Measurements from ENCODE around the gene VSIR. TPM values are rescaled to one million over a fixed set of nuclear protein-coding genes. Genes with fewer than 3 reads are reported as not detected.

Gene VSIR
- total RNA-seq, 1 donor from 2014 or later: 115 TPM

DNA sequence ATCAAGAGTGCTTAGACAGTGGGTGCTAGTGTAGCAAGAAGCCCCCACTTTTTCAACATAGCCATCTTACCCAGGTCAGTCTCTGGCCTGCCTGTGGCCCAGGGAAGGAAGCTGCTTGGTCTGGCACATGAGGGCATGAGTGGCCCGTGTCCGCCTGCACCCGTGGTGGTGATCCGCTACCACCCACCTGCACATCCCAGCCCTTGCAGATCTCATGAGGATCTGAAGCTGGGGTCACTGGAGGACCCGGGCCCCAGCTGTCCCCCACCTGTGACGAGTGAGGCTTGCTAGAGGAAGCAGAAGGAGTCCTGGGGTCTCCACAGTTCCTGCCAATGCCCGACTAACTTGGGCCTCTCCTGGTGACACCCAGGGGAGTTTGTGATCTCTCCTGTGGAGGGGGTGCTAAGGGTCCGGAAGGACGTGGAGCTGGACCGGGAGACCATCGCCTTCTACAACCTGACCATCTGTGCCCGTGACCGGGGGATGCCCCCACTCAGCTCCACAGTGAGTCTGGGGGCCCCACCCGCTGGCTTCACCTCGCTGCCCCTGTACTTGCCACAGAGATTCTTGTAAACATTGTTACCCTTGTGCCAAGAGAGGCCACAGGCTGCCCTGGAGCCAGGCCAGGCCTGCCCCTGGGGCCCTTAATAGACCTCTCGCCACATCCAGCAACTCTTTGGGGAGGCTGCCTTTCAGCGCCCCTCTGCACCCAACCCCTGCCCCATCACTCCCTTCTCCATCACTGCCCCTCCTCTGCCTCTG lies 10.8 kb upstream of the VSIR start:
- H3K9me3 Mint-ChIP-seq: no peaks in the 10 kb centered on the region
- peaks cover 7% of the 10 kb centered on the region for H3K27me3 Mint-ChIP-seq (ENCODE audit: insufficient read depth)
- no peak overlapping the region for H3K27ac Mint-ChIP-seq
- DNase-seq (ENCODE audit: low spot score): no peak
- intact Hi-C loops (cut with micrococcal nuclease): no loop called here
- H3K4me1 Mint-ChIP-seq (ENCODE audit: low read depth): peaks cover 15% of the 10 kb centered on the region
- no peaks in the 10 kb centered on the region for H3K36me3 Mint-ChIP-seq (ENCODE audit: low read depth)
- no peak overlapping the region for H3K4me3 Mint-ChIP-seq

DNA sequence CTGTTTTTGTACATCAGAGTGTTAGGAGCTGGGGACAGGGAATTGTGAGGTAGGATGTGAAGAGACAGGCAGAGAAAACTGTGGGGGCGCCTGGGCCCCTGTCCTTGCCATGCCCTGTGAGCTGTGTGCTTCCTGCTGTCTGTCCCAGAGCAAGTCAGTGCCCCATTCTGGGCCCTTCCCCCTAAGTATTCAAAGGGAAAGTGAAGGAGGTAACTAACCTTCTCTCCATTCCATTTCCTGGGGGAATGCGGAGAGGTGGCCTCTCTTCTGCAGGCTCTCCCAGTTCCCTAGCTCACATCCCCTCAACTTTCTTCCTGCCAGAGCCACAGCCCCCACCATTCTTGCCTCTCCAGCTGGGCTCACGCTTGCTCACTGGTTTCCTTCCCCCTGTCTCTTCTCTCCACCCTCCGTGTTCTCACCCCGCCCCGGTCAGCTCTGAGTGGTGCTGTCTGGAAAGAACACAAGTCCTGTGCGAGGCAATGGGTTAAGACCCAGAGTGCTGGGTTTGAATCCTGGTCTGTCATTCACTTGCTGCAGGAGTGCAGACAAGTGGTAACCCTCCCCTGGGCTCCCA lies 9.7 kb upstream of the VSIR start:
- intact Hi-C loops (cut with micrococcal nuclease): no loop called here
- no peaks in the 10 kb centered on the region for H3K36me3 Mint-ChIP-seq (ENCODE audit: low read depth)
- peaks cover 7% of the 10 kb centered on the region for H3K27me3 Mint-ChIP-seq (ENCODE audit: insufficient read depth)
- H3K4me3 Mint-ChIP-seq: no peak overlapping the region
- peaks cover 15% of the 10 kb centered on the region for H3K4me1 Mint-ChIP-seq (ENCODE audit: low read depth)
- no peak overlapping the region for H3K27ac Mint-ChIP-seq
- H3K9me3 Mint-ChIP-seq: no peaks in the 10 kb centered on the region
- DNase-seq (ENCODE audit: low spot score): no peak

DNA sequence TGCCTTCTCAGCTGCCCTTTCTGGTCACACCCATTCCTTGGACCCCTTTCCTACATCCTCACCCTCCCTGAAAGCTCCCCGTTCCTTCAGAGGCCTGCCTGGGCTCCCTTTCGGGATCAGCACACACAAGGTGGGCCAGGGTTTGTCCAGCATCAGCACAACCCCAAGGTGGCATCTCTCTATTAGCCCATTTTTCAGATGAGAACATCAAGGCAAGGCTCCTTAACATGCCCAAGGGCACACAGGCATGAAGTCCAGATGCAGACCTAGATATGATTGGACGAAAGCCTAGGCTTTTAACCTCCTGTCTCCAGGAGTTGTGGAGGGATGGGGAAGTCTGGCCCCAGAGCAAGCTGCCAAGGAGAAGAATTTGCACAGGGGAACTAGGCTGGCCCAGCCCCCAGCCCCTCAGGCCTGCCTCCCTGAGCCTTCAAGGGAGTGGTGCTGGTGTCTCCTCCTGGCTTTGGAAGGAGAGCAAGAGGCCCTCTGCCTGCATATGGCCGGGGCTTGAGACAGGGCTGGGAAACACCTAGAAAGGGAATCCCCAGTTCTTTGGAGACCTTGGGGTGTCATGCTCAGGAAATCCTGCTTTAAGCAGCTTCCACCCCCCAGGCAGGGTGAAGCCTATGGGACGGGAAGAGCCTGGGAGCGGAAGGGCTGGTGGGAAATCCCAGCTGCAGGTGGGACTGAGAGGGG lies 9.0 kb upstream of the VSIR start:
- Mint-ChIP-seq H3K4me1 (ENCODE audit: low read depth) (peaks cover 15% of the 10 kb centered on the region), H3K4me3 (no peak overlapping the region), H3K27me3 (ENCODE audit: insufficient read depth) (peaks cover 7% of the 10 kb centered on the region), H3K36me3 (ENCODE audit: low read depth) (no peaks in the 10 kb centered on the region), H3K9me3 (peaks cover 2% of the 10 kb centered on the region), H3K27ac (no peak overlapping the region)
- DNase-seq (ENCODE audit: low spot score): no peak
- intact Hi-C loops (cut with micrococcal nuclease): no loop called here

DNA sequence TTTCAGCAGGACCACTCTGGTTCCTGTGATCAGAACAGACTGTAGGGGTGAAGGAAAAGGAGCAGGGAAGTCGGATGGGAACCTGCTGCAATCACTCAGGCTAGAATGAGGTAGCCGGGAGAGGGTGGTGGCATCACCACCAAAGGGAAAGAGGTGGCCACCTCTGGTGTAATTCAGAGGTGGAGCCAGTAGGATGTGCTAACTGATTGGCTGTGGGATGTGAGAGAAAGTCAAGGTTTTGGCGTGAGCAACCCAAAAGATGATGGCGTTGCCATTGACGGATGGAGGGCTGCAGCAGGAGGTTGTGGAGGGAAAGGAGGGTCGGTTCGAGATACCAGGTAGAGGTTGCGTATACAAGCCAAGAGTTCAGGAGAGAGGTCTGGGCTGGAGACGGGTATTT lies 7.4 kb upstream of the VSIR start:
- intact Hi-C loops (cut with micrococcal nuclease): no loop called here
- Mint-ChIP-seq H3K27ac (no peak overlapping the region), H3K9me3 (peaks cover 3% of the 10 kb centered on the region), H3K36me3 (ENCODE audit: low read depth) (no peaks in the 10 kb centered on the region), H3K27me3 (ENCODE audit: insufficient read depth) (peaks cover 7% of the 10 kb centered on the region), H3K4me1 (ENCODE audit: low read depth) (peaks cover 26% of the 10 kb centered on the region), H3K4me3 (no peak overlapping the region)
- no peak for DNase-seq (ENCODE audit: low spot score)

DNA sequence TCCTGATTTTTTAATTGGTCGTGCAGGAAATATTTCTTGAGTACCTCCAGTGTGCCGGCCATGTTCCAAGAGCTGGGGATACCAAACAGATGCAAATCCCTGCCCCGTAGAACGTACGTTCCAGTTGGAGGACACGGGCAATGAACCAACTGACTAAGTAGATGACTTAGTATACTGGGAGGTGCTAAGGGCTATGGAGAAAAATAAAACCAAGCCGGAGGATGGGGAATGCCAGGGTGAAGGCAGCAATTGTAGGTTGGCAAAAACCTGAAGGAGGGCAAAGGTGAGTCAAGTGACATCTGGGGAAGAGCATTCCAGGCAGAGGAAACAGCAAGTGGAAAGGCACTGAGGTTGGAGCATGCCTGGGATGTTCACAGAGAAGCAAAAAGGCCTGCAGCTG lies 6.8 kb upstream of the VSIR start:
- Mint-ChIP-seq H3K9me3 (peaks cover 3% of the 10 kb centered on the region), H3K27me3 (ENCODE audit: insufficient read depth) (peaks cover 7% of the 10 kb centered on the region), H3K4me1 (ENCODE audit: low read depth) (peaks cover 32% of the 10 kb centered on the region), H3K27ac (no peak overlapping the region), H3K36me3 (ENCODE audit: low read depth) (no peaks in the 10 kb centered on the region), H3K4me3 (no peak overlapping the region)
- DNase-seq (ENCODE audit: low spot score): no peak
- intact Hi-C loops (cut with micrococcal nuclease): no loop called here

DNA sequence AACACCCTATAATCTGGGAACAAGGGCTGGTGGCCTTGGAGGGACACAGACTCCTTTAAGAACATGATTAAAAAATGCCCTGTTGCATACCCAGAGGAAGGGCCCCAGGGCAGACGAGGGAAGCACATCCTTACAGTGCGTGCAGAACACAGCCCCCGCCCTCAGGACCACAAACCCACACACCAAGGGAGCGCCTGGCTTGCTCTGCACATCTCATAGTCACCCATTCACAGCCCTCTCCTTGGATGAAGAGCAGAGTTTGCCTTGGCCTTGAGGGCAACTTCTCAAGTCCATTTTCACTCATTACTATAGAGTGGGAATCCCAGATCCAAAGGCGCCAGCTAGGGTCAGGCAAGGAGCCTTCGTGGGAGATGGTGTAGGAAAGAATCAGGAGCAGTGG lies 6.3 kb upstream of the VSIR start:
- Mint-ChIP-seq H3K4me1 (ENCODE audit: low read depth) (peaks cover 35% of the 10 kb centered on the region), H3K27ac (no peak overlapping the region), H3K9me3 (peaks cover 3% of the 10 kb centered on the region), H3K4me3 (no peak overlapping the region), H3K27me3 (ENCODE audit: insufficient read depth) (peaks cover 7% of the 10 kb centered on the region), H3K36me3 (ENCODE audit: low read depth) (no peaks in the 10 kb centered on the region)
- no peak for DNase-seq (ENCODE audit: low spot score)
- intact Hi-C loops (cut with micrococcal nuclease): loop anchor here (10.0 kb wide), 1 partner anchor 305 kb away; the partner anchor contains the start of gene SPOCK2

DNA sequence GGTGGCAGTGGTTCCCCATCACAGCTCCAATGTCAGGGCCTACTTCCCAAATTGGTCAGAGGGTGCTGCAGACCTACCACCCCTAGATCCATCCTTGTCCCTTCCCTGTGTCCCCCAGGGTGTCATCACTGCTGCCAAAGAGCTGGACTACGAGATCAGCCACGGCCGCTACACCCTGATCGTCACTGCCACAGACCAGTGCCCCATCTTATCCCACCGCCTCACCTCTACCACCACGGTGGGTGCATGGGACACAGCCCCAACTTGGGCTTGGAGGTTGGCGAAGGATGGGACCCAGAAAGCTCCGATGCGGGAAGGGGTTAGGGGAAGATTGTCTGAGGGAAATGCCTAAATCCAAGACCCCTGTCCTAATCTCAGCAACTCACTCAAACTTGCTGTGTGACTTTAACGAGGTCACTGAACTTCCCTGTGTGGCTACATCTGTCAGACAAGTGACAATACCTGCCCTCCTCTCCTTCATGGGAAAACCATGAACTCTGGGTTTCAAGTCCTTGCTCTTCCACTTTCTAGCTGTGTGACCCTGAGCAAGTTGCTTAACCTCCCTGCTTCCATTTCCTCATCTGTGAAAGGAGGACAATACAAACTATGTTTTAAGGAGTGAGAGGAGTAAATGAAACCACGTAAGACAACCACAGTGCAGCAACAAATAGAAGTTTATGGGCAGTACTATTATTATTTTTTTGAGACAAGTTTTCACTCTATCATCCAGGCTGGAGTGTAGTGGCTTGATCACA lies 4.9 kb upstream of the VSIR start:
- H3K9me3 Mint-ChIP-seq: peaks cover 3% of the 10 kb centered on the region
- H3K27me3 Mint-ChIP-seq (ENCODE audit: insufficient read depth): peaks cover 4% of the 10 kb centered on the region
- H3K4me1 Mint-ChIP-seq (ENCODE audit: low read depth): peaks cover 46% of the 10 kb centered on the region
- no peak for DNase-seq (ENCODE audit: low spot score)
- no peak overlapping the region for H3K4me3 Mint-ChIP-seq
- intact Hi-C loops (cut with micrococcal nuclease): loop anchor here (10.0 kb wide), 1 partner anchor 307 kb away; the partner anchor contains the start of gene SPOCK2
- no peak overlapping the region for H3K27ac Mint-ChIP-seq
- H3K36me3 Mint-ChIP-seq (ENCODE audit: low read depth): no peaks in the 10 kb centered on the region

DNA sequence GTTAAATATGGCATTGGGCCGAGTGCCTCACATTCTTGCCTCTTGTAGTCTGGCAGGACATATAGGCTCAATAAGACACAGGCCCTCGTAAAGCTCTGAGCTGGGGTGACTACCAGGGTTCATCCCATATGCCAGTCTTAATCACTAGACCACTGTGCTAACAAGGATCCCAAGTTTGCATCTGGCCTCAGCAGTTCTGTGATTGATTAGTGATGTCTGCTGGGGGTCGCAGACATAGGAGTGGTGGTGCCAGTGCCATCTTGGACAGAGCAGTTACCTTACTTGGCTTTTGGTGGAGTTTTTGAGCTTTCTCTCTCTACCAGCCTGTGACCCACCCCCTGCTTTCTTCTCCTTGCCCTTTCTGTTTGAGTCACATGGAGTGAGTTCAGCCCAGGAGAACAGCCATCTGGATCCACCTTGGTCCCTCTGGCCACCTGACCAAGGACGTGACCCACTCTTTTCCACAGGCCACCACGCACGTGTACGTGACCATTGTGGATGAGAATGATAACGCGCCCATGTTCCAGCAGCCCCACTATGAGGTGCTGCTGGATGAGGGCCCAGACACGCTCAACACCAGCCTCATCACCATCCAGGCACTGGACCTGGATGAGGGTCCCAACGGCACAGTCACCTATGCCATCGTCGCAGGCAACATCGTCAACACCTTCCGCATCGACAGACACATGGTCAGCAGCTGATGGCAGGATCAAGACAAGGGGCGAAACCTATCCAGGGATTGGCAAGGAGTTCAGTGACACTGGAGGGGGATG lies 4.1 kb upstream of the VSIR start:
- Mint-ChIP-seq H3K4me1 (ENCODE audit: low read depth) (peaks cover 37% of the 10 kb centered on the region), H3K4me3 (no peak overlapping the region), H3K27me3 (ENCODE audit: insufficient read depth) (peaks cover 1% of the 10 kb centered on the region), H3K27ac (no peak overlapping the region), H3K36me3 (ENCODE audit: low read depth) (no peaks in the 10 kb centered on the region), H3K9me3 (peaks cover 3% of the 10 kb centered on the region)
- no peak for DNase-seq (ENCODE audit: low spot score)
- intact Hi-C loops (cut with micrococcal nuclease): loop anchor here (10.0 kb wide), 1 partner anchor 307 kb away; the partner anchor contains the start of gene SPOCK2

DNA sequence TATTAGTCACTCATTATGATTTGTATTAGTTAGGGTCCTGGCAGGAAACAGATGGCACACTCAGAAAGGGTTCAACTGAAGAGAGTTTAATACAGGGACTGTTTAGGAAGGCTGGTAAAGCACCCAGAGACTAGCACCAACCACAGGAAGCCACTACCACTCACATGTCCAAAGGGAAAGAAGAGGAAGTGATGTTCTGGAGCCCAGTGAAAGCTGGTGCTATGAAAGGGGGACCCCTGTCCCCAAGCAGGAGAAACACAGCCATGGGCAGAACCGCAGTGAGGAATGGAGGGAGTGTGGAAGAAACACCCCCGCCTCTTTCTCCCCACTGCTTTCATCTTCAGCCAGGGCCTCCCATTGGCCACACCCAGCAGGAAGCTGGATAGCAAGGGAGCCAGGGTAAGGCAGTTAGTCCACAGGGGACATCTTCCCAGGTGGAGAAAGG lies 3.2 kb upstream of the VSIR start:
- H3K36me3 Mint-ChIP-seq (ENCODE audit: low read depth): no peaks in the 10 kb centered on the region
- peaks cover 3% of the 10 kb centered on the region for H3K9me3 Mint-ChIP-seq
- no peak for DNase-seq (ENCODE audit: low spot score)
- H3K27ac Mint-ChIP-seq: no peak overlapping the region
- intact Hi-C loops (cut with micrococcal nuclease): loop anchor here (10.0 kb wide), 1 partner anchor 308 kb away; the partner anchor contains the start of gene SPOCK2
- H3K27me3 Mint-ChIP-seq (ENCODE audit: insufficient read depth): peaks cover 1% of the 10 kb centered on the region
- H3K4me3 Mint-ChIP-seq: no peak overlapping the region
- peaks cover 46% of the 10 kb centered on the region for H3K4me1 Mint-ChIP-seq (ENCODE audit: low read depth)

DNA sequence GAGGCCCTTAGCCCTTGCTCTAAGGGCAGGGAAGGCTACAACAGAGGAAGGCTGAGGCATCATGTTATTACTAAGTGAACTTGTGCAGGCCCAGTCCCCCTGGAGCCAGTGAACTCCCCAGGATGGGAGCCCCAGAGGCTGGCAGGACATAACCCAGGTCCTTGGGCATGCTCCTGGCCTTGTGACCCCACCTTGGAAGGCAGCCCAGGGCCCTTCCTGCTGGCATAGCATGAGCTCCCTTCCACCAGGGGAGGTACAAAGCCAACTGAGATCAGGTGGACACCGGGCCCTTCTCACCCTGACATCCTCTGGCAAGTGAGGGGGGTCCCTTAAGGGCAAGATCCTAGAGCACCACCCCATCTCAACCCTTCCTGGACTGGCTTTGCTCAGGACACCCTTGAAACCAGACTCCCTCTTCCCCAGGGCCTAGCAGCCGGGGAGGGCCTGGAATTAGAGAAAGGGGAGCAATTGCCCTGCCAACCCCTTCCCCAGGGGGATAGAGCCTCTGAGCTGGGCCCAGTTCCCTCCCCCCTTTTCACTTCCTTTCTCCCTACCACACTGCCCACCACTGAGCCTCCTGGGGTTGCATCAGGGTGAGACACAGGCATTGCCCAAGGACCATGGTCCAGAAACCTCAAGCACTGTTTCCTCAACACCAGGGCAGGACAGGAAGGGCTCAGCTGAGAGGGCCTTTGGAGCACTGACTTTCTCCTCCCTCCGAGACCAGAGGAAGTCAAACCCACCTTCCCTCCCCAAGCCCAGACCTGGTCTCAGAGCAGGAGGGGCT lies 1.8 kb upstream of the VSIR start:
- DNase-seq (ENCODE audit: low spot score): no peak
- H3K36me3 Mint-ChIP-seq (ENCODE audit: low read depth): peaks cover 2% of the 10 kb centered on the region
- intact Hi-C loops (cut with micrococcal nuclease): loop anchor here (5.0 to 10.0 kb wide), 2 partner anchors 63 to 310 kb away; partner anchors contain the start of gene SPOCK2
- H3K4me3 Mint-ChIP-seq: peak overlapping the region; percentile 86
- H3K27ac Mint-ChIP-seq: peak overlapping the region; percentile 11
- H3K4me1 Mint-ChIP-seq (ENCODE audit: low read depth): peaks cover 60% of the 10 kb centered on the region
- H3K9me3 Mint-ChIP-seq: peaks cover 3% of the 10 kb centered on the region
- peaks cover under 1% of the 10 kb centered on the region for H3K27me3 Mint-ChIP-seq (ENCODE audit: insufficient read depth)

DNA sequence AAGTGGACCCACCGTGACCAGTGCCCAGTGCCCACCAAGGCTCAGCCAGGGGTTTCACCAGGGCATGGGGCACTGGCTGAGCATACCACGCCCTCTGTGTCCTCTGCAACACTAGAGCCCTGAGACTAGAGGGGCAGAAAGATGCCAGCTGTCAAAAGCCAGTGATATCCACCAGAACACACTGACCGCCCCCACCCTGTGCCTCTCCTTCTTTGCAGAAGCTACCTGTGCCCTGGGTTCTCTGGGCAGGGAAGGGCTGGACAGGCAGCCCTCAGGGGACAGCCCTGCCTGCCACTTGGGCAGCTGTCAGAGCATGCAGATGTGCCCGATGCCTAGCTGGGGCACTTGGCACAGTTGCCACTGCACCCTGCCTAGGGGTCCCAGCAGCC lies 494 bp downstream of the VSIR start:
- no peak for DNase-seq (ENCODE audit: low spot score)
- peaks cover 75% of the 10 kb centered on the region for H3K4me1 Mint-ChIP-seq (ENCODE audit: low read depth)
- H3K4me3 Mint-ChIP-seq: peak overlapping the region; percentile 84
- intact Hi-C loops (cut with micrococcal nuclease): loop anchor here (1.0 to 10.0 kb wide), 8 partner anchors 16 to 389 kb away; partner anchors contain the start of genes PSAP and SPOCK2
- peaks cover 17% of the 10 kb centered on the region for H3K36me3 Mint-ChIP-seq (ENCODE audit: low read depth)
- peaks cover 3% of the 10 kb centered on the region for H3K9me3 Mint-ChIP-seq
- H3K27me3 Mint-ChIP-seq (ENCODE audit: insufficient read depth): no peaks in the 10 kb centered on the region
- H3K27ac Mint-ChIP-seq: peak overlapping the region; percentile 90

All from activated T-helper 1 cell treated with anti-CD3 and anti-CD28 coated beads, Interleukin-12 subunit alpha, Interleukin-12 subunit beta, Interleukin-2, Interleukin-4 antibody, amounts not matched to agents 30 ng/mL and 10 ng/mL and 1 ng/mL, durations not matched to agents 14 hours and 24 hours and 36 hours (primary cell).